Endodermal cell (in vitro differentiated cells): ENCODE data around the gene RSBN1. TPM values are rescaled to one million over a fixed set of nuclear protein-coding genes. Genes with fewer than 3 reads are reported as not detected.

Experiments used
- DNase-seq: peaks from one replicate; pipeline ENCODE4 v3.0.0-alpha.2; 2017
- H3K27ac ChIP-seq: 2 replicates; pipeline ENCODE4 v1.5.1; 2013; ENCODE audit warnings: mild to moderate bottlenecking, low read depth, low read length, moderate library complexity
- H3K27me3 ChIP-seq: 2 replicates; pipeline ENCODE4 v1.6.1; 2013; ENCODE audit warnings: mild to moderate bottlenecking, low read length, moderate library complexity; ENCODE audit not compliant: insufficient read depth, control insufficient read depth, poor library complexity, severe bottlenecking
- H3K36me3 ChIP-seq: 2 replicates; pipeline ENCODE4 v1.7.0; 2013; ENCODE audit warnings: mild to moderate bottlenecking, low read length, moderate library complexity; ENCODE audit not compliant: control insufficient read depth, insufficient read depth
- H3K4me1 ChIP-seq: one replicate; pipeline ENCODE4 v1.7.0; 2013; ENCODE audit warnings: low read length; ENCODE audit not compliant: control insufficient read depth, insufficient read depth
- H3K4me3 ChIP-seq: 2 replicates; pipeline ENCODE4 v1.5.1; 2013; ENCODE audit warnings: mild to moderate bottlenecking, low read length, moderate library complexity
- H3K9ac ChIP-seq: 2 replicates; pipeline ENCODE4 v1.6.1; 2013; ENCODE audit warnings: mild to moderate bottlenecking, low read length, moderate library complexity; ENCODE audit not compliant: poor library complexity, severe bottlenecking; ENCODE audit errors: extremely low read depth
- H3K9me3 ChIP-seq: 2 replicates; pipeline ENCODE4 v1.6.1; 2013; ENCODE audit warnings: mild to moderate bottlenecking, low read length, moderate library complexity; ENCODE audit not compliant: control insufficient read depth
- H3K27ac Mint-ChIP-seq: 2 replicates; pipeline ENCODE4 v1.8.0; 2020; ENCODE audit warnings: mixed read lengths
- H3K27me3 Mint-ChIP-seq: 2 replicates; pipeline ENCODE4 v1.8.0; 2021; ENCODE audit warnings: mild to moderate bottlenecking, mixed read lengths; ENCODE audit not compliant: insufficient read depth
- H3K36me3 Mint-ChIP-seq: 2 replicates; pipeline ENCODE4 v1.8.0; 2020; ENCODE audit warnings: low read depth, mixed read lengths
- H3K4me1 Mint-ChIP-seq: 2 replicates; pipeline ENCODE4 v1.8.0; 2020; ENCODE audit warnings: mixed read lengths
- H3K4me3 Mint-ChIP-seq: 2 replicates; pipeline ENCODE4 v1.8.0; 2020; ENCODE audit warnings: mild to moderate bottlenecking, moderate library complexity, mixed read lengths
- H3K9me3 Mint-ChIP-seq: 2 replicates; pipeline ENCODE4 v1.8.0; 2020; ENCODE audit warnings: mild to moderate bottlenecking, mixed read lengths
- WGBS, 2 experiments: methylation state at CpG; one replicate each; pipeline versions ENCODE4 v1.1.5 to v1.1.7; 2013; ENCODE audit warnings: missing lambda C conversion rate in 2 of 2, mixed read lengths in 1 of 2; ENCODE audit not compliant: insufficient coverage in 1 of 2, insufficient read length in 1 of 2; 5-methylcytosine and 5-hydroxymethylcytosine counted together
- total RNA-seq, 2 donors: library from RNA; stranded (reverse); fragmentation: NEBNext Ultra II Directional in 1 of 2; extraction: Animal tissue kit (Norgen Biotek cat#: 25700) in 1 of 2; gene quantifications; 2 replicates in 1 of 2; 3 replicates in 1 of 2; pipeline ENCODE4 v1.2.1, GENCODE V29; 2021
- TF ChIP-seq, protein P1 (sequence below): fragments of 200-600 bp; sonication (generic); conservative IDR thresholded peaks from 2 replicates; pipeline ENCODE4 v1.5.0; 2021; ENCODE audit warnings: antibody characterized with exemption, mild to moderate bottlenecking

Gene RSBN1
- total RNA-seq, 2 donors from 2014 or later = 13.7 to 17.5 TPM

DNA sequence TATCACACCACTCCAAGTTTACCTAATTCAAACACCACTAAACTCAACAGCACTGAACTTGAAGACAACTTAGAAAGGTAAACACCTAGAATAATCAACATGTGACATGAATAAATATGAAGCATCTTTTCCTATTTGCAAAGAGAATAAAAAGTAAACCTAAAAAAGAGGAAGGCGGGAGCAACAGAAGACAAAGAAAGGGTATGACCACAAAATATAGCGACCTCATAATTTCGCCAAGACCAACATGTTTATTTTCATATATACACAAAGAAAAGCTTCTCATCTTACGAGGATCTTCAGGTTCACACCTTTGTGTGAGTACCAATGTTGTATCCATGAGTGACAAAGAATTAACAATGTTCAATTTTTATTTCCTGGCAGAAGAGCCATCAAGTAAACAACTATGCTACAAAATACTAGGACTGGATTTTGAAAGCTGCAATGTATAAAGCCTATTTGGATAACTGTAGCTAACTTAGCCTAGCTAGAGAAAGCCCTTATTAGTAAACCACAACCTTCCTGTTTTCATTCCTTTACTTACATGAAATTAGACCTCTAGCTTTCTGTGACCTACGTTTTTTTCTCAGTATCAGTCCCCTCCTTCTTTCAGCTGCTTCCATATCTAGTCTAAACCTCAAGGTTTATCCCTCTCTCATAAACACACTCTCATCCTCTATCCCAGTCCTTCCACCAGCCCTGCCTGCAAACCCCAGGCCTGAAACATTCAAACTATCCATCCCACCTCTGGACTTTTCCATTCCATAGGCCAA, 31.7 kb downstream of the RSBN1 start:
- TF ChIP-seq, protein P1, sequence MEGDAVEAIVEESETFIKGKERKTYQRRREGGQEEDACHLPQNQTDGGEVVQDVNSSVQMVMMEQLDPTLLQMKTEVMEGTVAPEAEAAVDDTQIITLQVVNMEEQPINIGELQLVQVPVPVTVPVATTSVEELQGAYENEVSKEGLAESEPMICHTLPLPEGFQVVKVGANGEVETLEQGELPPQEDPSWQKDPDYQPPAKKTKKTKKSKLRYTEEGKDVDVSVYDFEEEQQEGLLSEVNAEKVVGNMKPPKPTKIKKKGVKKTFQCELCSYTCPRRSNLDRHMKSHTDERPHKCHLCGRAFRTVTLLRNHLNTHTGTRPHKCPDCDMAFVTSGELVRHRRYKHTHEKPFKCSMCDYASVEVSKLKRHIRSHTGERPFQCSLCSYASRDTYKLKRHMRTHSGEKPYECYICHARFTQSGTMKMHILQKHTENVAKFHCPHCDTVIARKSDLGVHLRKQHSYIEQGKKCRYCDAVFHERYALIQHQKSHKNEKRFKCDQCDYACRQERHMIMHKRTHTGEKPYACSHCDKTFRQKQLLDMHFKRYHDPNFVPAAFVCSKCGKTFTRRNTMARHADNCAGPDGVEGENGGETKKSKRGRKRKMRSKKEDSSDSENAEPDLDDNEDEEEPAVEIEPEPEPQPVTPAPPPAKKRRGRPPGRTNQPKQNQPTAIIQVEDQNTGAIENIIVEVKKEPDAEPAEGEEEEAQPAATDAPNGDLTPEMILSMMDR = no peak
- Histone ChIP-seq H3K9me3 (no peaks in the 10 kb centered on the region), H3K4me1 (no peaks in the 10 kb centered on the region), H3K9ac (no peak overlapping the region), H3K4me3 (no peak overlapping the region), H3K27me3 (no peaks in the 10 kb centered on the region), H3K27ac (no peak overlapping the region), H3K36me3 (peaks cover 16% of the 10 kb centered on the region)
- WGBS, 2 experiments = 73 to 82% methylated on average over 2 to 5 of the region's 5 CpGs
- Mint-ChIP-seq H3K27me3 (no peaks in the 10 kb centered on the region), H3K27ac (no peak overlapping the region), H3K4me3 (no peak overlapping the region), H3K4me1 (peaks cover 5% of the 10 kb centered on the region), H3K36me3 (peaks cover 19% of the 10 kb centered on the region), H3K9me3 (no peaks in the 10 kb centered on the region)
- DNase-seq = no peak

DNA sequence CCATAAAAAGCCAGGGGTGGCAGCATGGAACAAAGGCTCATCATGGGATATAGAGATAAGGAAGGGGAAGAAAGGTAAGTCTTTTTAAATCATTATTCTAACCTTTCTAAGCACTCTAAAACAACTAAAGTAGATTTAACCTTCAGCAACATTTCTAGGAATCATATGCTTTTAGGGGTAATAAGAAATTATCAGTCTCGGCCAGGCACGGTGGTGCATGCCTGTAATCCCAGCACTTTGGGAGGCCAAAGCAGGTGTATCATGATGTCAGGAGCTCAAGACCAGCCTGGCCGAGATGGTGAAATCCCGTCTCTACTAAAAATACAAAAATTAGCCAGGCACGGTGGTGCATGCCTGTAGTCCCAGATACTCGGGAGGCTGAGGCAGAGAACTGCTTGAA, 32.7 kb downstream of the RSBN1 start:
- Mint-ChIP-seq H3K36me3 (peaks cover 24% of the 10 kb centered on the region), H3K4me1 (peaks cover 5% of the 10 kb centered on the region), H3K27me3 (no peaks in the 10 kb centered on the region), H3K27ac (no peak overlapping the region), H3K9me3 (no peaks in the 10 kb centered on the region), H3K4me3 (no peak overlapping the region)
- H3K9me3 ChIP-seq = no peaks in the 10 kb centered on the region
- peaks cover 16% of the 10 kb centered on the region for H3K36me3 ChIP-seq
- no peak for DNase-seq
- H3K27ac ChIP-seq = no peak overlapping the region
- H3K4me3 ChIP-seq = no peak overlapping the region
- WGBS, 2 experiments = 90 to 92% methylated on average over 6 of the region's 6 CpGs
- TF ChIP-seq, protein P1 = no peak
- H3K27me3 ChIP-seq = no peaks in the 10 kb centered on the region
- no peaks in the 10 kb centered on the region for H3K4me1 ChIP-seq
- no peak overlapping the region for H3K9ac ChIP-seq

DNA sequence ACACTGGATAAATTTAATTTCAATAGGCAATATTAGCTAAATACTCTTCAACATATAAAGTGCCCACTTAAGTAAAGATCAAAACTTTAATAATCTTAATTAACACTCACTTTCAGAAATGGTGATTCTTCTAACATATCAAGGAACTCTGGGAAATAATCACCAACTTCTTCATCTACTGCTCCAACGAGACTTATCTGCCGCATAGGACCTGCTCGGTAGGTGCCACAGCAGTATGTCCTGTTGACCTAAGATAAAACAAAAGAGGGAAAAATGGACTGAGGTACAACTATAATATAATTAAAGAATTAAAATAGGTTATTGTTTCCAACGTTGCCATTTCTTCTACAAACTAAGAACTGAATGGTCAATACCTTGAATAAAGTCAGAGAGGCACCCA, 34.7 kb downstream of the RSBN1 start:
- H3K27me3 Mint-ChIP-seq = no peaks in the 10 kb centered on the region
- 92% methylated on average over 3 of the region's 4 CpGs; no CpG with 5 or more reads in 1 of the 2 experiments for WGBS, 2 experiments
- no peaks in the 10 kb centered on the region for H3K4me1 Mint-ChIP-seq
- no peaks in the 10 kb centered on the region for H3K9me3 Mint-ChIP-seq
- no peak overlapping the region for H3K27ac Mint-ChIP-seq
- Histone ChIP-seq H3K9me3 (no peaks in the 10 kb centered on the region), H3K27me3 (no peaks in the 10 kb centered on the region), H3K4me1 (no peaks in the 10 kb centered on the region), H3K36me3 (peaks cover 21% of the 10 kb centered on the region), H3K4me3 (no peak overlapping the region), H3K9ac (no peak overlapping the region), H3K27ac (no peak overlapping the region)
- H3K4me3 Mint-ChIP-seq = no peak overlapping the region
- TF ChIP-seq, protein P1 = no peak
- DNase-seq = no peak
- peaks cover 28% of the 10 kb centered on the region for H3K36me3 Mint-ChIP-seq
